SW 1271 (cell line): Measurements from ENCODE around the gene NF1.
"Not testable (repeated sequence)": the region's sequence is repeated elsewhere in the genome, so short reads cannot be mapped to it uniquely, and the experiment has no call there.

Experiments
- DNase-seq, 2 experiments: peaks; one replicate each; lab custom pipeline; 2025; lab: John Stamatoyannopoulos, UW

Gene NF1

GRCh38 chr17:31198026-31198425 lies 103.2 kb downstream of the NF1 start:
- no peak for DNase-seq

GRCh38 chr17:31198666-31199065 lies 103.9 kb downstream of the NF1 start:
- DNase-seq, result not testable (repeated sequence)

- no peak for DNase-seq
Measured at GRCh38 chr17:31200287-31200686, 105.5 kb downstream of the NF1 start.

GRCh38 chr17:31202968-31203367 lies 108.2 kb downstream of the NF1 start:
- no peak for DNase-seq

- no peak for DNase-seq
Measured at GRCh38 chr17:31211352-31212012, 116.7 kb downstream of the NF1 start.

- DNase-seq, result peak in 1 of 2 experiments; percentile 48
Measured at GRCh38 chr17:31216031-31216751, 121.4 kb downstream of the NF1 start.

- DNase-seq, result no peak
Measured at GRCh38 chr17:31224366-31224765, 129.6 kb downstream of the NF1 start.

- no peak for DNase-seq
Measured at GRCh38 chr17:31225831-31226230, 131.1 kb downstream of the NF1 start.

- no peak for DNase-seq
Measured at GRCh38 chr17:31226373-31226772, 131.6 kb downstream of the NF1 start.

- no peak for DNase-seq
Measured at GRCh38 chr17:31226950-31227349, 132.2 kb downstream of the NF1 start.

GRCh38 chr17:31231852-31232251 lies 137.1 kb downstream of the NF1 start:
- DNase-seq, result no peak

- no peak for DNase-seq
Measured at GRCh38 chr17:31235110-31235509, 140.3 kb downstream of the NF1 start.

GRCh38 chr17:31236137-31236536 lies 141.4 kb downstream of the NF1 start:
- DNase-seq, result no peak

- no peak for DNase-seq
Measured at GRCh38 chr17:31236712-31237111, 141.9 kb downstream of the NF1 start.

- DNase-seq, result no peak
Measured at GRCh38 chr17:31241116-31241515, 146.3 kb downstream of the NF1 start.

- DNase-seq, result peak in 1 of 2 experiments; percentile 63
Measured at GRCh38 chr17:31248986-31249834, 154.4 kb downstream of the NF1 start.

- DNase-seq, result no peak
Measured at GRCh38 chr17:31249835-31250141, 155.0 kb downstream of the NF1 start.

GRCh38 chr17:31250229-31250628 lies 155.5 kb downstream of the NF1 start:
- no peak for DNase-seq

GRCh38 chr17:31251105-31251969 lies 156.6 kb downstream of the NF1 start:
- no peak for DNase-seq

- no peak for DNase-seq
Measured at GRCh38 chr17:31251970-31252328, 157.2 kb downstream of the NF1 start.

- no peak for DNase-seq
Measured at GRCh38 chr17:31252741-31253140, 158.0 kb downstream of the NF1 start.

GRCh38 chr17:31254654-31255053 lies 159.9 kb downstream of the NF1 start:
- DNase-seq, result no peak
